ENCODE results near the gene JAZF1. TPM values are rescaled to one million over a fixed set of nuclear protein-coding genes. Genes with fewer than 3 reads are reported as not detected.
A peak's percentile ranks its signal among the peaks of the same experiment; 100 is the strongest.

JAZF1 gene
- total and polyA plus RNA-seq, 4 experiments from 2014 or later = 3.7 to 8.3 (median 4.7) TPM

- no peaks in the 10 kb centered on the region for H3K27me3 Mint-ChIP-seq
- Histone ChIP-seq H3K9me3 (ENCODE audit: control insufficient read depth in 1 of 2, low read length in 2 of 2) (no peaks in the 10 kb centered on the region), H3K36me3 (ENCODE audit: insufficient read depth, low read length) (no peaks in the 10 kb centered on the region), H3K27ac (ENCODE audit: low read depth, low read length) (no peak overlapping the region), H3K4me3 (ENCODE audit: low read length in 2 of 2) (no peak overlapping the region), H3K4me1 (ENCODE audit: insufficient read depth, low read length) (no peaks in the 10 kb centered on the region), H3K27me3 (ENCODE audit: insufficient read depth, low read length) (no peaks in the 10 kb centered on the region)
- CTCF ChIA-PET (ENCODE audit: partially characterized antibody) = interaction anchor here (0.6 to 6.4 kb wide), 4 partner anchors 10 to 874 kb away, joined by 3 to 57 read pairs (median 4); no protein-coding TSS in a partner anchor
- H3K4me3 Mint-ChIP-seq = no peak overlapping the region
- POLR2A ChIA-PET (ENCODE audit: partially characterized antibody) = no interaction called here
- DNase-seq = no peak
- no peaks in the 10 kb centered on the region for H3K36me3 Mint-ChIP-seq
- no peaks in the 10 kb centered on the region for H3K9me3 Mint-ChIP-seq
- intact Hi-C loops (cut with micrococcal nuclease) = no loop called here
- peaks cover 0 to 20% (median 14%) of the 10 kb centered on the region in 4 donors for H3K4me1 Mint-ChIP-seq
- peak overlapping the region in 1 of 7 donors; percentile 61 for H3K27ac Mint-ChIP-seq
These were observed 96.3 kb downstream of the JAZF1 start for GRCh38 chr7:28083998-28084985.

DNA sequence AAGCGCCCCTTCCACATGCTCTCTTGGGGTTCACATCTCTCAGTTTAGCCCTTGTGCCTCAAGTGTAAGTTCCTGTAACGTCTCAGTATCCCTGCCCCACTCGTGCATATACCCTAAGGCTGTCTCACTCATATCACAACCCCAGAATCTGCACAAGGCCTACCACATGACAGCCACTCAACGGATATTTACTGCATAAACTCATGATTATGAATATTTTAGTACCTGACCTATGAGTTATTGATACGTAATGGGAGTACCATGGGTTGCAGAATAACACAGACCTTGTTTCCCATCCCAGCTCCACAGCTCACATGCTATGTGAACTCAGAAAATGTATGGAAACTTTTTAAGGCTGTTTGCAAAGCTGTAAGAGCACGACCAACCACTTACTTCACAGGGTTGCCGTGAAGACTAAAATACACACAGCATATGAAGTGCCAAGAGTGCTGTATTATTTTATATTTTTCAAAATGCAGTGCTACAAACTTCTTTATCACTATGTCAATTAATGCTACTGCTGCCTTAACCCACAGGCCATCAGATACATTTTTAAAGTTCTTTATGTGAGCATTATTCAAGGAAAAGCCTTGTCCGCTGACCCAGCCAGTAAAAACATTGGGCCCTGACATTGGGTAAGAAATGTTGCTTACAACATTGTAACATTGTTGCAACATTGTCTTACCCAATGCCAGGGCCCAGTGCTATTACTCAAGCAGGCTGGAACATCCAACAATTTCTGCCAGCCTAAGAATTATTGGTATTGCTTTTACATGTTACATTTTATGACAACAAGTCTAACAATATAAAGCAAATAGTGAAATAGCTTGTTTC is 97.2 kb downstream of the JAZF1 start:
- Mint-ChIP-seq H3K27ac (peak overlapping the region in 3 of 7 donors; percentile 8 to 87 (median 59)), H3K4me1 (peaks cover 0 to 14% (median 6%) of the 10 kb centered on the region in 4 donors), H3K27me3 (no peaks in the 10 kb centered on the region), H3K36me3 (no peaks in the 10 kb centered on the region), H3K4me3 (no peak overlapping the region), H3K9me3 (no peaks in the 10 kb centered on the region)
- Histone ChIP-seq H3K9me3 (ENCODE audit: control insufficient read depth in 1 of 2, low read length in 2 of 2) (no peaks in the 10 kb centered on the region), H3K4me1 (ENCODE audit: insufficient read depth, low read length) (no peaks in the 10 kb centered on the region), H3K4me3 (ENCODE audit: low read length in 2 of 2) (no peak overlapping the region), H3K27ac (ENCODE audit: low read depth, low read length) (no peak overlapping the region), H3K27me3 (ENCODE audit: insufficient read depth, low read length) (no peaks in the 10 kb centered on the region), H3K36me3 (ENCODE audit: insufficient read depth, low read length) (no peaks in the 10 kb centered on the region)
- POLR2A ChIA-PET (ENCODE audit: partially characterized antibody) = no interaction called here
- CTCF ChIA-PET (ENCODE audit: partially characterized antibody) = interaction anchor here (1.1 to 6.4 kb wide), 4 partner anchors 9 to 873 kb away, joined by 3 to 57 read pairs (median 4); no protein-coding TSS in a partner anchor
- DNase-seq = no peak
- intact Hi-C loops (cut with micrococcal nuclease) = no loop called here

DNA sequence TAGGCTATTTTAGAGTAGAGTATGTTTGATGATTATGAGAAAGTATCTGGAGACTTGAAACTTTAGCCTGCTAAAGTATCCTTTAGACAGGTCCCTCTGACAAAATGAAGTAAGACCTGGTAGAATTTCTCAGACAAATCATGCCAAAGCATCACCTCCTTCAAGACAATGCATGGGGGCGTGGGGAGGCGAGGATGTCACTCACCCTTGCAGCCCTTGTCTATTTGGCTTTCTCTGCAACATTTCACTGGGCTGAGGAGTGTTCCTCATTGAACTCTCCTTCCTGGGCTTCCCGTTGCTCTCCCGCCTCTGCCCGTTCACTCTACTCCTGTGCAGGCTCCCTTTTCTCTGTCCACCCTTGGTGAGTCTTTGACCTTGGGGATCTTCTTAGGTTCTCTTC is 98.5 kb downstream of the JAZF1 start:
- CTCF ChIA-PET (ENCODE audit: partially characterized antibody) = interaction anchor here (0.6 to 6.4 kb wide), 3 partner anchors 8 to 15 kb away, joined by 3 to 57 read pairs (median 3); no protein-coding TSS in a partner anchor
- Histone ChIP-seq H3K4me3 (ENCODE audit: low read length in 2 of 2) (no peak overlapping the region), H3K27me3 (ENCODE audit: insufficient read depth, low read length) (no peaks in the 10 kb centered on the region), H3K27ac (ENCODE audit: low read depth, low read length) (no peak overlapping the region), H3K4me1 (ENCODE audit: insufficient read depth, low read length) (no peaks in the 10 kb centered on the region), H3K9me3 (ENCODE audit: control insufficient read depth in 1 of 2, low read length in 2 of 2) (no peaks in the 10 kb centered on the region), H3K36me3 (ENCODE audit: insufficient read depth, low read length) (no peaks in the 10 kb centered on the region)
- POLR2A ChIA-PET (ENCODE audit: partially characterized antibody) = no interaction called here
- Mint-ChIP-seq H3K9me3 (no peaks in the 10 kb centered on the region), H3K36me3 (no peaks in the 10 kb centered on the region), H3K27ac (peak overlapping the region in 1 of 7 donors; percentile 5), H3K4me3 (no peak overlapping the region), H3K27me3 (no peaks in the 10 kb centered on the region), H3K4me1 (peaks cover 0 to 20% (median 9%) of the 10 kb centered on the region in 4 donors)
- intact Hi-C loops (cut with micrococcal nuclease) = no loop called here
- DNase-seq = no peak

GRCh38 chr7:28081016-28081415 is 99.6 kb downstream of the JAZF1 start:
- Histone ChIP-seq H3K4me3 (ENCODE audit: low read length in 2 of 2) (no peak overlapping the region), H3K36me3 (ENCODE audit: insufficient read depth, low read length) (no peaks in the 10 kb centered on the region), H3K9me3 (ENCODE audit: control insufficient read depth in 1 of 2, low read length in 2 of 2) (no peaks in the 10 kb centered on the region), H3K27me3 (ENCODE audit: insufficient read depth, low read length) (no peaks in the 10 kb centered on the region), H3K27ac (ENCODE audit: low read depth, low read length) (no peak overlapping the region), H3K4me1 (ENCODE audit: insufficient read depth, low read length) (no peaks in the 10 kb centered on the region)
- Mint-ChIP-seq H3K4me3 (no peak overlapping the region), H3K4me1 (peaks cover 0 to 20% (median 9%) of the 10 kb centered on the region in 4 donors), H3K27me3 (no peaks in the 10 kb centered on the region), H3K27ac (peak overlapping the region in 1 of 7 donors; percentile 26), H3K36me3 (no peaks in the 10 kb centered on the region), H3K9me3 (no peaks in the 10 kb centered on the region)
- ChIA-PET POLR2A (ENCODE audit: partially characterized antibody) (no interaction called here), CTCF (ENCODE audit: partially characterized antibody) (interaction anchor here (0.7 to 8.4 kb wide), 6 partner anchors 12 to 1229 kb away, joined by 3 to 86 read pairs (median 10); no protein-coding TSS in a partner anchor)
- intact Hi-C loops (cut with micrococcal nuclease) = no loop called here
- DNase-seq = no peak

DNA sequence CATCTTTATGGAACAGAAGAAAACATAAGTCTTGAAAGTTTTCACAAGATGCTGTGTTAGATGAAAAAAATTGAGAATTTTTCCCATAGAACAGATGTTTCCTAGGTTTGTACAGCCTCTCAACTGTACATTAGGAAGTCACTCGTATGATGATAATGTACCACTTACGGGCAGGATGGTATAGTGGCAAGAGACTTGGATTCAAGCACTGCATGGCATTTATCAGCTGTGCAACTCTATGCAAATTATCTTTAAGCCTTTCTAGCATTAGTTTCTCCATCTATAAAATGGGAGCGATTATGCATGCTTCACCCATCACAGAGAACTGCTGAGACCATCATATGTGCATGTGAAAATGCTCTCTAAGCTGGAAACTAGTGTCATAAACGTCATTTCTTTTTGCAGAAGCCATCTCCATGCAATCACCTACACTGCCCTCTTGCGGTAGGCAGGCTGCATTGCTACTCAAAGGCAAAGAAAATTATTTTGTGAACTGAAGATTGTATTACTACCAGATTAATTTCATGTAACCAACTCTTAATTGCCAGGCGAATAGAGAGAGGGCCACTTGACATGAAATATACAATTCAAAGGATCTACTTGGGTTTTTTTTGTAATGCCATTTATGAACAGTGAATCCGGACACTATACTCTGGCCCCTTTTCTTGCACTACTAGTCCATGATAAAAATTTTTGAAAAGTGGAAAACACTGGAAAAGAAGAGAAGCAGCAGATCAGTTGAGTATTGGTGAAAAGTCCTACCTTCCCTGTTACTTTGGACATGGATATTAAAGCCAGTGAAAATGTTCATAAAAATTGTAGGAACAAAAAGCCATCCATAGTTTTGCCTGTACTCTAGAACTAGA is 102.3 kb downstream of the JAZF1 start:
- no peak overlapping the region for H3K4me3 ChIP-seq (ENCODE audit: low read length in 2 of 2)
- H3K27me3 ChIP-seq (ENCODE audit: insufficient read depth, low read length) = no peaks in the 10 kb centered on the region
- no peaks in the 10 kb centered on the region for H3K4me1 ChIP-seq (ENCODE audit: insufficient read depth, low read length)
- ChIA-PET POLR2A (ENCODE audit: partially characterized antibody) (no interaction called here), CTCF (ENCODE audit: partially characterized antibody) (interaction anchor here (0.6 to 8.4 kb wide), 19 partner anchors 9 to 882 kb away, joined by 3 to 86 read pairs (median 5); no protein-coding TSS in a partner anchor)
- no peak overlapping the region for H3K27ac ChIP-seq (ENCODE audit: low read depth, low read length)
- intact Hi-C loops (cut with micrococcal nuclease) = loop anchor here (1.0 kb wide), 1 partner anchor 882 kb away; no protein-coding TSS in a partner anchor
- Mint-ChIP-seq H3K27ac (peak overlapping the region in 1 of 7 donors; percentile 55), H3K9me3 (no peaks in the 10 kb centered on the region), H3K36me3 (no peaks in the 10 kb centered on the region), H3K4me1 (peaks cover 0 to 20% (median 9%) of the 10 kb centered on the region in 4 donors), H3K27me3 (no peaks in the 10 kb centered on the region), H3K4me3 (no peak overlapping the region)
- no peaks in the 10 kb centered on the region for H3K9me3 ChIP-seq (ENCODE audit: control insufficient read depth in 1 of 2, low read length in 2 of 2)
- peak in 4 of 5 donors; percentile 37 to 55 (median 43) for DNase-seq
- H3K36me3 ChIP-seq (ENCODE audit: insufficient read depth, low read length) = no peaks in the 10 kb centered on the region

GRCh38 chr7:28077616-28078015 is 103.0 kb downstream of the JAZF1 start:
- H3K4me3 Mint-ChIP-seq = no peak overlapping the region
- no peak overlapping the region for H3K27ac Mint-ChIP-seq
- no peaks in the 10 kb centered on the region for H3K9me3 Mint-ChIP-seq
- Histone ChIP-seq H3K9me3 (ENCODE audit: control insufficient read depth in 1 of 2, low read length in 2 of 2) (no peaks in the 10 kb centered on the region), H3K36me3 (ENCODE audit: insufficient read depth, low read length) (no peaks in the 10 kb centered on the region), H3K4me3 (ENCODE audit: low read length in 2 of 2) (no peak overlapping the region), H3K27me3 (ENCODE audit: insufficient read depth, low read length) (no peaks in the 10 kb centered on the region), H3K27ac (ENCODE audit: low read depth, low read length) (no peak overlapping the region), H3K4me1 (ENCODE audit: insufficient read depth, low read length) (no peaks in the 10 kb centered on the region)
- peaks cover 0 to 17% (median 8%) of the 10 kb centered on the region in 4 donors for H3K4me1 Mint-ChIP-seq
- ChIA-PET POLR2A (ENCODE audit: partially characterized antibody) (no interaction called here), CTCF (ENCODE audit: partially characterized antibody) (interaction anchor here (0.6 to 8.4 kb wide), 19 partner anchors 9 to 882 kb away, joined by 3 to 86 read pairs (median 4); no protein-coding TSS in a partner anchor)
- no peaks in the 10 kb centered on the region for H3K27me3 Mint-ChIP-seq
- intact Hi-C loops (cut with micrococcal nuclease) = loop anchor here (1.0 kb wide), 1 partner anchor 881 kb away; no protein-coding TSS in a partner anchor
- peaks cover 0 to 3% of the 10 kb centered on the region in 2 donors for H3K36me3 Mint-ChIP-seq
- no peak for DNase-seq

Measured in CD4-positive, alpha-beta memory T cell (primary cell).